Measurements from ENCODE around the gene SEC14L1.

The SEC14L1 gene

DNA sequence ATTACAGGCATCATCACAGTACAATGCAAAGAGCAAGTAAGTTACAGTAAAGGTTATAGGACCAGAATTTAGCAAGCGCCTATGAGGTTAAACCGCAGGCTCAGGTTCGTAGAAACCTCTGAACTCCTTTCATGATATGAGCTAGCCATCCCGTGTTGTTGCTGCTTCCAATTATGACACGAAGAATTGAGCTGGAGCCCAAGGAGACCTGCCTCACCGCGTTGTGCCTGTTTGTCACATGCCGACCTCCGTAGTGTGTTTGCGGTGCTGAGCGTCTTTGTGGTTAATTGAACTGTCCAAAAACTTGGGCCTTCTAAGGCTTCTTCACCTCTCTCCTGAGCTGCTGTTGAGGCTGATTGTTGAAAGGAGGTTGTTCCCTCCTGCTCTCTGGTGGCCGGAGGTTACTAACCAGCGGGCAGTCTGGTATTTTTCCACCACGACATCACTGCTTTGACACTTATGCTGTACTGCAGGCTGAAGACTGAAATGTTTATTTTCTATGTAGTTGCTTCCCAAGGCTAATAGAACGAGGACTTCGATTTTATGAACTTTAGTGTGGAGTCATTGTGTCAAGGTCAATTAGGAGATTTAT, 67.5 kb downstream of the SEC14L1 start:
- POLR2A ChIA-PET = no interaction called here
- DNase-seq (ENCODE audit: extremely low spot score) = no peak
- CTCF ChIA-PET = interaction anchor here (0.8 to 1.7 kb wide), 5 partner anchors 40 to 152 kb away, joined by 3 to 5 read pairs (median 4); no protein-coding TSS in a partner anchor
- TF ChIP-seq, protein P1, sequence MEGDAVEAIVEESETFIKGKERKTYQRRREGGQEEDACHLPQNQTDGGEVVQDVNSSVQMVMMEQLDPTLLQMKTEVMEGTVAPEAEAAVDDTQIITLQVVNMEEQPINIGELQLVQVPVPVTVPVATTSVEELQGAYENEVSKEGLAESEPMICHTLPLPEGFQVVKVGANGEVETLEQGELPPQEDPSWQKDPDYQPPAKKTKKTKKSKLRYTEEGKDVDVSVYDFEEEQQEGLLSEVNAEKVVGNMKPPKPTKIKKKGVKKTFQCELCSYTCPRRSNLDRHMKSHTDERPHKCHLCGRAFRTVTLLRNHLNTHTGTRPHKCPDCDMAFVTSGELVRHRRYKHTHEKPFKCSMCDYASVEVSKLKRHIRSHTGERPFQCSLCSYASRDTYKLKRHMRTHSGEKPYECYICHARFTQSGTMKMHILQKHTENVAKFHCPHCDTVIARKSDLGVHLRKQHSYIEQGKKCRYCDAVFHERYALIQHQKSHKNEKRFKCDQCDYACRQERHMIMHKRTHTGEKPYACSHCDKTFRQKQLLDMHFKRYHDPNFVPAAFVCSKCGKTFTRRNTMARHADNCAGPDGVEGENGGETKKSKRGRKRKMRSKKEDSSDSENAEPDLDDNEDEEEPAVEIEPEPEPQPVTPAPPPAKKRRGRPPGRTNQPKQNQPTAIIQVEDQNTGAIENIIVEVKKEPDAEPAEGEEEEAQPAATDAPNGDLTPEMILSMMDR (IDR thresholded peaks at IDR 0.05; ENCODE audit: control extremely low read depth, extremely low read depth, low read depth, missing control alignments) = no peak

DNA sequence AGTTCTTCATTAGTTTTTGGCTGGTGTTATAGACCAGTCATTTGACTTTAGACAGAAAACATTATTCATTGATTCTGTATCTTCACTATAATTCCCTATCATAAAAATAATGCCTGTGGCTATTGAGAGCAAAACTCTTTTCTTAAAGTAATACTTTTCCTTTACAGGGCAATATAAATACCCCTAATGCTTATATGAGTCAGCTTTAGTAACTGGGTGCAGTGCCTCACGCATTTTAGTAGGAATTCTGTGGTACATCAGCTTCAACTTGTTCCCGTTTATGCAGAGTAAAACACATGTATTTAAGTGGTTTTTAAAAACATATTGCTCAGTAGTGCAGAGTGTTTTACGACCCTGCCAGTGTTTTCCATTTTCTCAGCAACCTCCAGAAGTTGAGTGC, 68.1 kb downstream of the SEC14L1 start:
- TF ChIP-seq, protein P1 (IDR thresholded peaks at IDR 0.05; ENCODE audit: control extremely low read depth, extremely low read depth, low read depth, missing control alignments) = no peak
- CTCF ChIA-PET = interaction anchor here (1.2 to 1.7 kb wide), 3 partner anchors 39 to 120 kb away, joined by 4 to 5 read pairs (median 5); no protein-coding TSS in a partner anchor
- POLR2A ChIA-PET = no interaction called here
- no peak for DNase-seq (ENCODE audit: extremely low spot score)

DNA sequence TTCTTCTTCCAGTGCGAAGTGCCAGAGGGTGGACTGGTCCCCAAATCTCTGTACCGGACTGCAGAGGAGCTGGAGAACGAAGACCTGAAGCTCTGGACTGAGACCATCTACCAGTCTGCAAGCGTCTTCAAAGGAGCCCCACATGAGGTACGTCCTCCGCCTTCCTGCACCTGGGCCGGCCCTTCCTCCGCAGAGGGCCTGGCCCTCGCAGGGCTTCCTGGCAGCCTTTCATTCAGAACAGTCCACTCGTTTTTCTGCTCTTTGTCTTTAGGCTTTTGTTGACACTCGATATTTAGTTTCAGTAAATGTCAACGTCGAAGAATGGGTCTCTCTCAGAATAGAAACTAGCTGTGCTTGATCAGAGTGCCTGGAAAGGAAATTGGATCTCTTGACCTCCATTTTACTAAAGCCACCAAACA, 68.6 kb downstream of the SEC14L1 start:
- ChIA-PET POLR2A (no interaction called here), CTCF (interaction anchor here (1.2 kb wide), 1 partner anchor 43 kb away, joined by 4 read pairs; no protein-coding TSS in a partner anchor)
- DNase-seq (ENCODE audit: extremely low spot score) = no peak
- TF ChIP-seq, protein P1 (IDR thresholded peaks at IDR 0.05; ENCODE audit: control extremely low read depth, extremely low read depth, low read depth, missing control alignments) = no peak

GRCh38 chr17:77210331-77210730, 69.6 kb downstream of the SEC14L1 start:
- ChIA-PET CTCF (interaction anchor here (1.2 kb wide), 1 partner anchor 44 kb away, joined by 4 read pairs; no protein-coding TSS in a partner anchor), POLR2A (no interaction called here)
- TF ChIP-seq, protein P1 (IDR thresholded peaks at IDR 0.05; ENCODE audit: control extremely low read depth, extremely low read depth, low read depth, missing control alignments) = no peak
- no peak for DNase-seq (ENCODE audit: extremely low spot score)

DNA sequence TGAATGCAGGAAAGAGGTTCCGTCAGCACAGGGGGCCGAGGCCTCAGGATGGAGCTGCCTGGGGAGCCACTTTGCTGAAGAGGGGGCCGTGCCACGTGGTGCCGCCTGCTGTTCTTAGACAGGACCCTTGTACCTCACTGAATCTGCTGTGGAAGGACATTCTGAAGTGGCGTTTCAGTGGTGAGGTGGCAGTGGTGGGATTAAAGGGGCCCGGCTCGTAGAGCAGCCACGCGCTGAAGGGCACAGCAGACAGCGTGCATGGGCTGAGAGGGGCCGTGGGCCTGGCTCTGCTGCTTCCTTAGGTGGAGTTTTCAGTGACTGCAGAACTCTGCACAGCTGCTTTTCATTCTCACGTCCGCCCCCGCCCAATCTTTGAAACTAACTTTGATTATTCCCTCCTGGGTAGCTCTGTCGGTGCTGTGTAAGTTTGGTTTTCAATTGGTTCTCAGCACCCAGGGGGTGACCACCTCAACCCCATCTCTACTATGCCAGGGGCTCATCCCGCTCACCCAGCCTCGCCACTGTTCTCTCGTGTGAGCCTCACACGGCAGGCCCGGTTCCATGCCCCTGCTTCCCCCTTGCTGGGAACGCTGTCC, 70.3 kb downstream of the SEC14L1 start:
- DNase-seq (ENCODE audit: extremely low spot score) = peak; percentile 53
- TF ChIP-seq, protein P1 (IDR thresholded peaks at IDR 0.05; ENCODE audit: control extremely low read depth, extremely low read depth, low read depth, missing control alignments) = no peak
- POLR2A ChIA-PET = no interaction called here
- CTCF ChIA-PET = interaction anchor here (1.5 to 1.7 kb wide), 2 partner anchors 8 to 15 kb away, joined by 4 to 5 read pairs; no protein-coding TSS in a partner anchor

DNA sequence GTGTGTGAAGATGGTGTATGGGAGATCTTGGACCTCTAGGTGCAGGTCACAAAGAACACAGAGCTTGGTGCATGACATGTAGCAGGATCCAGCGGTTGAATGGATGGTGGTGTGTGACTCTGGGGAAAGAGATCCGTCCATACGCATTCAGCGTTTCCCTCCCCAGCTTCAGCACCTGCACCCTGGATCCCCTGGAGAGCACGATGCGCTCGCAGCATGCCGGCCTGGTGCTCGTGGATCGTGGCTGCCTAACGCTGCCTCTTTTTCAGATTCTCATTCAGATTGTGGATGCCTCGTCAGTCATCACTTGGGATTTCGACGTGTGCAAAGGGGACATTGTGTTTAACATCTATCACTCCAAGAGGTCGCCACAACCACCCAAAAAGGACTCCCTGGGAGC, 70.9 kb downstream of the SEC14L1 start:
- no peak for DNase-seq (ENCODE audit: extremely low spot score)
- TF ChIP-seq, protein P1 (IDR thresholded peaks at IDR 0.05; ENCODE audit: control extremely low read depth, extremely low read depth, low read depth, missing control alignments) = no peak
- POLR2A ChIA-PET = no interaction called here
- CTCF ChIA-PET = interaction anchor here (0.6 to 1.7 kb wide), 7 partner anchors 9 to 124 kb away, joined by 3 to 5 read pairs (median 4); no protein-coding TSS in a partner anchor
